ENCODE data around the gene NAPG.
"Not testable (repeated sequence)": the region's sequence is repeated elsewhere in the genome, so short reads cannot be mapped to it uniquely, and the experiment has no call there.

NAPG gene

DNA sequence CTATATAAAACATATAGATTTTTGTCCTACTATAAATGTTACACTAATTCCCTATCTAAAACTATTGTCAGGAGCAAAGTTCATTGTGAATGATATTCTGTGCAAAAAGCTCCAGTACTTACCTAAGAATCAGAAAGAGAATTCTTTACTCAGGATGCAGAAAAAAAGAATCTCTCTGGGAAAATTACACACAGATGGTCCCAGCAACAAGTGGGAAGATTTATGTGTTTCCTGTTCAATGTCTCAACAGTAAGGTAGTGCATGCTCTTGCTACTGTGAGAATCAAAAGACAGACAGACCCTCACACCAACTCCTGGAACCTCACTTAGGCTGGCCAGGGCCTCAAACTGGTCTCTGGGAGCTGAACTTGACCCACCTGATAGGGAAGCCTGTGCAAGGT is 11.2 kb upstream of the NAPG start:
- no peak for DNase-seq

DNA sequence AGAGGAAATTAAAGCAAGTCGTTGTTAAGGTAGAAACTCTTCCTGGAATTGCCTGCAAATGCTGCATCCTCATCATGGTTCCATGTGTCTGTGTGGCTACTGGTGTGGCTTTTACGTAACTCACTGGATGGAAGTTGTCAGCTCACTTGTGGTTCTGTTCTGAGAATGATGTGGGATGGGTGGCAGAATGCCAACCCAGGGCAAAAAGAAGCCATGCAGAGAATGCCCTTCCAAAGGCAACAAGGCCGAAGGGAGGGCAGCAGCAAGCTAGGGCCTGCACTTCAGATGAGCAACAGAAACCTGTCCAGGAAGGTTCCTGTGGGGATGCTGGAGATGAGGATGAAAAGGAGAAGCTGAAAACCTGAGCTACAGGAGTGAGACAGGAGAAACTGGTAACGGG is 10.4 kb upstream of the NAPG start:
- no peak for DNase-seq

DNA sequence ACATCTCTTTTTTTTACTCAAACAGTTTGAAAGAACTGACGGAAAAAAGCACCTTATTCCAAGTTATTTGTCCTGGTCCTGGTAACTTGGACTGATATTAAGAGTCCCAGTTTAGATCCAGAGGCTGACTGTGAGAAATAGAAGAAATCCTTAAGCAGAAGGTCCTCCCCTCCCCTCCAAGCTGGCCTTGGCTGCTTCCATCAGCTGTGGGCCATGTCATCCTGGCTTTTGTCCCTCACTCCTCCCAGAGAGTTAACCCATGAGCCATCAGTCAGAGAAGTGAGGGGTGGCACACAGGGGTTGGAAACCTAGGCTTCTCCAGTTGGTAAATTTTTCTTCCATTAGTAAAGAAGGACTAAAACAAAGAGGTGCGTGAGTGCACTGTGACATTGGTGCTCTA is 9.7 kb upstream of the NAPG start:
- DNase-seq, result no peak

DNA sequence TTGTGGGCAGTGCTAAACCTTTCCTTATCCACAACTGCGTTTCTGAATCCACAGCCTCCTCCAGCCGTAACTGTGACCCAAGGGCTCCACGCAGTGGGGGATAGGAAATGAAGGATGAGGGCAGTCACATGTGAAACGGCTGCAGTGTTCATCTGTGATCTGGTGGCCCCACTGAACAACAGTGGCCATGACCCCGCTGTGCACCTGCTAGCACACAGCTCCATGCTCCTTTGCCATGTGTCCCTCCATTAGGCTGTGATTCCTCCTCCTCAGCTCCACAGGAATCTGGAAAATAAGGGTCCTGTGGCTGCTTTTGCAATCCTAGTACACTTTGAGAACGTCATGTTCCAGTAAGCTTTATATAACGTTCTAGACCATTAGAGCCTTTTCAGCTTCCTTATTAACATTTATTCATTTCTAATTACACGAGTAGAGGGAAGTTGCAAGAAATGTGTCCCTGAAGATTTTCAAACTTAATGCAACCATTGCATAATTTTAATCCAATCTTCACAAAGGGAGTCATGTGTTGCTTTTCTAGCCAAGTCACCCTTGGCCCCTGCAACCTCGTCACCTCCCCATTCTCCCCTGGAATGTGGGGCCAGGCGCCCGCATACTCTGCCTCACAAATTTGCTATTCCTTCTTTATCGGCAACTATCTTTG is 7.1 kb upstream of the NAPG start:
- no peak for DNase-seq

DNA sequence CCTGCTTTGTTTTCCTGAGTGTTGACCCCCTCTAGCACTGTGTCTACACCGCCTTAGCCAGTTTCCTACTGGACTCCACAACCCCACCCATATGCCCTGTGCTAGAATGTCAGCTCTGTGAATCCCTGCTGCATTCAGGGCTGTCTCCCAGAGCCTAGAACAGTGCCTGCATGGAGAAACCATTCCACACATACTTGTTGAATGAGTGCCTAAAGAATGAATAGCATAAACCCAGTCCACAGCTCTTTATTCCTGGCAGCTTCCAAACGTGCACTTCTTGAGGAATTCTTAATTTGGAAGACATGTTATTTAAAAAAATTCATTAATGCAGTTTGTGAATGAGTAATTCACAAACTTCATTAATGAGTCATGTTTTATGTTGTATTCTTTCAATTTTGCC is 6.5 kb upstream of the NAPG start:
- DNase-seq, result no peak

DNA sequence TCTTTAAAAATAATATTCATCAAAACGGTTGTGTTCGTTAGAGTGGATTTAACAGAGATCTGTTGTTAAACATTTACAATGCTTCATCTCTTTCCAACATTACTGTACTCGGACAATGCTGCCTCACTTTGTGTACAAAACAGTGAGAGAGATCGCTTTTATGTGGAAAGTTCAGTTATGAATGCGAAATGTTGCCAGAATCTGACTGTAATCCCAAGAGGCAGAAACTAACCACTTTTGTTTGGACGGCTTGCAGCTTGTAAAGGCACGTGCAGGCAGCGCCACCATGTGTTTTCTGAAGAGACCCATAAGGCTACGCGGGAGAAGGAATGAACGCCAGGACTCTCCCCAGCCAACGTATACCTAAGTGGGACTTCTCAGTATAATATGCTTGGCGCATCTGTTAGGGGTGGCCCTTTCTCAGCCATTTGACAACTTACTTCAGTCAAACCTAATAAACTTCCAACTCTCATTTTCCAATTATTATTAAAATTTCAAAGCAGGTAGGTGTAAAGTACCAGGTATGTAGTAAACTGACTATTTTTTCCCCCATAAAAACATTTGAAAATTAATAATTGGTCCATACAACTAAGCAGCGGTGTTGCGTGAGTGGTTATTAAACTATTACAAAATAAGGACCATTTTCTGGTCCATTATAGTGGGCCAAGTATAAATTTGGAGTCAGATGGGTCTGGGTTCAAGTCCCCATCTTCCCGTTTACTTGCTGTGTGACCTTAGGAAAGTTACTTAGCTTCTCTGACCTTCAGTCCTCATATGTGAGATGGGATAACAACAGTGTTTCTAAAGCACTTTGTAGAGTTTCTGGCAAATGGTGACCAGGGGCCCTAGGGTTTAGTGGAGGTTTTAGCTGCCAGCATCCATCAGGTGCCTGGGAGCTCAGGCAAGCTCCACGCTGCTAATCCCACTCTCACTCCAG is 5.6 kb upstream of the NAPG start:
- no peak for DNase-seq

DNA sequence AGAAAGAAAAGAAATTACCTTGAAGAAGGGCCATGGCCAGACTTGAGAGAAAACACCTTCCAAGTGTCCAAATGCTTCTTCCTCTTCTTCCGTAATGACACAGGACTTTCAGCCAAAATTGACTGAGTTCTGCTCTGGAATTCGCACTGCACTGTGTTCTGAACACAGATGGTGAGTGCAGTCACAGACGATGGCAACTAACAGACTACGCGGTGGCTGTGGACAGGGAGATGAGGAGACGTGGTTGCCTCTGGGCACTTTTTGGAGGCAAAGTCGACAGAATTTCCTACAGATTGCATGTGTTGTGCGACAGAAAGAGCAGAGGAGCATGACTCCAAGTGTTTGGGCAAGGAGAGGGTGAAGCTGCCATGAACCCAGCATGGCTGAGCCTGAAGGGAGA is 4.3 kb upstream of the NAPG start:
- no peak for DNase-seq

DNA sequence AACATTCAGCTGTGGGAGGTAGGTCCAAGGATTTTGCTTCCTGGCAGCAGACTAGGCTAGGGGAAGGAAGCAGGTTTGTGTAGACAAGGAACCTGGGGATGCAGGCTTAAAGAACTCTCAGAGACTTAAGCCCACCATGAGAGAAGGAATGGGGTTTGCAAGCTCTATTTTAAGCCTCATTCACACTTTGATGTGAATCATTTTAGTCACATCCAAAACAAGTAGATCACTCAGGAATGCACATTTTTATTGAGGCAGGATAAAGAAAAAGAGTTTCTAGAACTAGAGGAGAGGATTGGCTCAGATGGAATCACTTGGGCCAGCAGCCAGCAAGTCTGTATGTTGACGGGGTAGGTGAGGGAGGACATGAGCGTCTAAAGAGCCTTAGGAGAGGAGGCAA is 3.3 kb upstream of the NAPG start:
- DNase-seq, result no peak

DNA sequence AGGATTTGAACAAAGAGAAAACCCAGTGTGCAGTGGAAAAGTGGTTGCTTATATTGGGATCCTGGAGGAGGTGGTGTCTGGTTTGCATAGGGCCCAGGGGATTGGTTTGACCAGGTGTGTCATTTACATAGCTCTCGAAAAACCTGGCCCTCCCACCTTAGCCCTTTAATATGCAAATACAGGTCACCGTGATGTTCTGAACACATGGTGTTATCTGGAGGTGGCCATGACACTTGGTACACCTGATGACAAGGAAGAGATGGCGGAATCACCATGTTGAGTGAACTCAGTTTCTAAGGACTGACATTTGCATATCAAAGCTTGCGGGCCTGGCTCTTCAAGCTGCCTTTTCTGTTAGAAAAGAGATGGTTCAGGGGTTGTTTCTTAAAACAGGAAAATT is 2.3 kb upstream of the NAPG start:
- no peak for DNase-seq

DNA sequence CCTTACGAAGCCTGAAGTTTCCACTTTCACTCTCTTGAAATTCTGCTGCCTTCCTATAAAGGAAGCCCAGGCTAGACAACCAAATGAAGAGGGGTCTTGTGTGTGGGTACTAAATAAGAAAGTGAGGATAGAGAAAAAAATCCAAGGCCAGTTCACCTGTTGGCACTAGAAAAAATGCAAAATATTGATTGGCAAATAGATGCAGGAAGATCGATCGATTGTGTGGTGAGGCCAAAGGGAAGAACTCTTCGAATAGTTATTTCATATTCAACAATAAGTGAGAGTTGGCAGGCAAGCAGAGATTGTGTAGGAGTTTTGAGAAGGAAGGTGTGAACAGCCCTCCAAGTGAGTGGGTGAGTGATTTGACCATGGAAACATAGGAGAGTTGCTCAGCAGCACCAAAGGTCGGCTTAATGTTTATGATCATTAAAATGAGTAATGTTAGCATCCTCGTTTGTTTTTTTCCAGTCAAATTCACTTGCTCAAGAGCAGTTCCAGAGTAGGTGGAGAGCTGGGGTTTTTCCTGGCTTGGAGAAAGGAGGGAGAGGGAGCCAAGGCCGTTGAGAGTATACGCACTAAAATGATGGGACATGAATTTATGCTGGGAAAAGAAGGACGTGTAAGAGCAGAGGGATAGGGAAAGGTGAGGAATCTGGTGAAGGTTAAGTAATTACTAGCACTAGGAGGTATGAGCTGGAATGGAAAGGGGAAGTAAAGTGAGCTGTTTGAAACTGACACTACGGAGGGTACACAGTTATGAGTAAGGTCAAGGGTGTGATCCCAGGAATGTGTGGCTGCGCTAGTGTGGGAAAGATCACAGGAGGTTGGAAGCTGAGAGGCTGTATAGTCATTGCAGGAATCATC is 1.1 kb upstream of the NAPG start:
- no peak for DNase-seq

DNA sequence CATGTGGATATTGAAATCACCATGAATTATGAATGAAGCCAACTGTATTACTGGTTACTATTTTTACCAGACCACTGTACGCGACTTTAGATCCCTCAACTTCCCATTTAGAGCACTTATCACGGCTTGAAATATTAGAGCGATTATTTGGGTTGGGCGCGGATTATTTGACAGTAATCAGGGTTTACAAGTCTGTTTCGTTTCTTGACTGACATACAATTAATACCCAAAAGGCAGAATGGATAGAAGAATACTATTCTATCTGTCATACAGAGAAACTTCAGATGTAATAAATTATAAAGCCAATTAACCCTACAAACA is 496 bp upstream of the NAPG start:
- DNase-seq, result no peak

DNA sequence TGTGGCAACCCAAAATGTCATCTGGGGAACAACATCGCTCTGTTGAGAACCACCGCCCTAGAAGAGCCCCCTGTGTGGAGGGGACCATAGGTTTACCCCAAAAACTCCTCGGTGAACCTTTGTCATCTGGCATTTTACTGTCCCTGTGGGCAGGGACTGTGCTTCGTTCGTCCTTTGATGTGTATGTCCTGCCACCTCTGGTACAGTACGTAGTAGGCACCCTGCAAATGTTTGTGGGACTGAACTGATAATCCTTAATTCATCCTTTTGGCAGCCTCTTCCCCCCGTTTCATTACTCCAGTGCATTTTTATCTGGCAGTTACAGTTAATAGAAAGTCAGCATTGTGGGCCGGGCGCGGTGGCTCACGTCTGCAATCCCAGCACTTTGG is 728 bp downstream of the NAPG start:
- no peak for DNase-seq

DNA sequence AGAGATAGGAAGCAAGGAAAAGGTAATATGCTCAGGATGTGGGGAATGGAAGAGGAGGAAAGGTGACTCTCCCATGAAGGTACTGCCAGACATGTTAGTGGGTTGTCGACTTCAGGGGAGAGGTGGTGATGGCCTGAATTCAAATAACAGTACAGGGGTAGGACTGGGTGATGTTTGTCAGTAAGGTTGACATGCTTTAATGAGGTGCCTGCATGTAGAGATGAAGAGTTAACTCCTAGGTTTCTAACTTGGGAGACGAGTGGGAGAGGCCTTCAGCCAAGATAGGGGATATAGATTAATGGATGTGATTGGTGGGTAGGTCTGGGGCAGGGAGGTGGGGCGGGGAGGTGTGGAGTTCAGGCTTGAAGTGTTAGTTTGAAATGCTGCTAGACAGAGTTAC is 2.6 kb downstream of the NAPG start:
- DNase-seq, result no peak

DNA sequence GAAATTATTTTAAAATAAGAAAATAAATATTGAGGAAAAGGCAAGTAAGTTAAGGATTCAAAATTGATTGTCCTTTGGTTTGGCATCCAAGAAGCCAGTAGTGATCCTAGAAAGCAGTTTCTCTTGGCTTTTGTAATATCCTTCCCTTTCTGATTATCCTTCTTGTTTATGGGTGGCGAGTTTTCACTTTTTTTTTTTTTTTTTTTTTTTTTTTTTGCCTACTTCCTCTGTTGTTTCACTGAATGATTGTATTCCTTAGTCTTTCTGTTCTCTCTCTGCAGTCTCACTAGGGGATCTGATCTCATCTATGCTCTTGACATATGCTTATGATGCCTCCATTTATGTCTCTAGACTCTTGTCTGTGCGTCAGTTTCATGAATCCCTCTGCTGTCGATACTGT is 4.2 kb downstream of the NAPG start:
- no peak for DNase-seq

DNA sequence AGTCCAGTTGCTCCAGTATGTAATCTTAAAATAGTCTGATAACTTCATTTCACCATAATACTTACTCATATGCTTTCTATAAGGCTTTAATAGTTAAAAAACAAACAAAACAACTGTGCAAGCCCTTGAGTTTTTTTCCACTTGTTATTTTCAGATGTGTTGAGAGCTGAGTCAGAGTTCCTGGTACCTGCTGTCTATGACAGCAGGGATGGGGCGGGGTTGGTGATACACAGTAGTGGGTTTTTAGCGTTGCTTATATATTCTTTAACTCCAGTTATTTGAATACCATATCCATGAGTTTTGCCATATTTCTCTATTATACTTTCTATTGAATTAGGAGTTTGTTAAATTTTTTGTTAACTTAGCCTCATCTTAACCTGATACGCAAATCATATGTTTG is 5.0 kb downstream of the NAPG start:
- no peak for DNase-seq

DNA sequence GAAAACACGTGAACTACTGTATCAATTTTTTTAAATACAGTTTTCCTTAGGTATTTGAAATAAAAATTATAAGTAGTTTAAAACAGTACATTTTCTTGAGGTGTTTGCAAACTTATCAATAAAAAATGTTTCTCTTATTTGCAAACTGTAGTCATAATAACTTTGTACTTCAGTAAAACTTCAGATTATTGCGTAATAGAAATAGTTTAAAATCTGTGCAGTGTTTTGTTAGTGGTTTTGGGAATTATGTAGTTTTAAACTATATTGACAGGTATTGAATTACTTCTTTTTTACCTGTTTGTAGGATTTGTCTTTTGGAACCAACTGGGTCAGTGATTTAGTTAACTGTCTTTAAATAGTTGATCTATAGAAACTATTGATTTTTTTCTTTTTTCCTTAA is 7.3 kb downstream of the NAPG start:
- no peak for DNase-seq

DNA sequence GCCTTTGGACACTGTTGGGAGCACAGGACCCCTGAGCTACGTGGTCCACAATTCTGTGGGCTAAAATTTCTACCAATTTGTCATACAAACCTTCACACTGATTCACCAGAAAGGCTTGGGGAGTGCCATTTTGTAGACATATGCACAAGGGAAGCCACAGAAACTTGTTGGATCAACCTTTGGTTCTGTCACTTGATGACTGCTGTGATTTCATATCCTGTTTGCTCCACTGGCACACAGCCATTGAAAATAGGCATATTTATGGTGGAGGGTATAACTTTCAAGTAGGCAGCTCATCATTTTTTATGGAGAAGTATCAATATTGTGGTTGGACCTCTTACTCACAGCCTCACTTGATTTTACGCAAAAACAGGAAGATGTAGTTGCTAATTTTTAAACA is 10.5 kb downstream of the NAPG start:
- DNase-seq, result no peak

DNA sequence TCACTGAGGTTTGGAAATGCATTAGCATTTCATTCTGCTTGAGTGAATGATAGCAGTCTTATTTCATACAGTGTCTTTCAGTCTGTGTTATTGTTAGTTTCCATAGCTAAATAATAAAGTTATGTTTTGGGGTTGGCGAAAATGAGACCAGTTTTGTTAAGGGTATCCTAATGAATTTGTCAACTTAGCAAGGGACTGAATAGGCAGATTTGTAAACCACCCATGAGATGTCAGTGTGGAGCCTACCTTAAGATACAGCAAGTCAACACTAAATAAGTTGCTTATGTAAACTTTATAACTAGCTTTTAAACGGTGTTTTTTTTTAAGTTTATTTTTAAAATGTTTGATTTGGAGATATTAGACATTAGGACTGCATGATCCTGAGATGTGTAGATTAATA is 11.9 kb downstream of the NAPG start:
- no peak for DNase-seq

DNA sequence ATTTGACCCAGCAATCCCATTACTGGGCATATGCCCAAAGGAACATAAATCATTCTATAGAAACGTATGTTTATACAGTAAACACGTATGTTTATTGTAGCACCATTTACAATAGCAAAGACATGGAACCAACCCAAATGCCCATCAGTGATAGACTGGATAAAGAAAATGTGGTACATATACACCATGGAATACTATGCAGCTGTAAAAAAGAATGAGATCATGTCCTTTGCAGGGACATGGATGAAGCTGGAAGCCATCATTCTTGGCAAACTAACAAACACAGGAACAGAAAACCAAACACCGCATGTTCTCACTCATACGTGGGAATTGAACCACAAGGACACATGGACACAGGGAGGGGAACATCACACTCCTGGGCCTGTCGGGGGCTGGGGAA is 13.3 kb downstream of the NAPG start:
- not testable (repeated sequence) for DNase-seq

DNA sequence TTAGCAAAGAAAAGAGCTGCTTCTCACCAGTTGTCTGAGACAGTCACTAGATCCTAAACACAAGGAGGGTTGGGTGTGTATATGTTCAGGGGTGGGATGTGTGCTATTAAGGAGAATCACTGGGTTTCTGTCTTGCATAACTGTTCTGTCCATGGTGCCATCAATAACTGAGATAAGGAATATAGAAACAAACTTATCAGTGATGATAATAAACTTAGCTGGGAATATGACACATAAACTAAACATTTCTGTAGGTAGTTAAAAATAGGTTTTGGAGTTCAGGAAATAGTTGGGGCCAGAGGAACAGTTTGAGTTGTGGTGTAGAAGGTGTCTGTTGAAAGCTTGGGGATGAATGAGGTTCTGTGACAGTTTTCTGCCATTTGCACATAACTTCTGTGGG is 17.4 kb downstream of the NAPG start:
- DNase-seq, result no peak

DNA sequence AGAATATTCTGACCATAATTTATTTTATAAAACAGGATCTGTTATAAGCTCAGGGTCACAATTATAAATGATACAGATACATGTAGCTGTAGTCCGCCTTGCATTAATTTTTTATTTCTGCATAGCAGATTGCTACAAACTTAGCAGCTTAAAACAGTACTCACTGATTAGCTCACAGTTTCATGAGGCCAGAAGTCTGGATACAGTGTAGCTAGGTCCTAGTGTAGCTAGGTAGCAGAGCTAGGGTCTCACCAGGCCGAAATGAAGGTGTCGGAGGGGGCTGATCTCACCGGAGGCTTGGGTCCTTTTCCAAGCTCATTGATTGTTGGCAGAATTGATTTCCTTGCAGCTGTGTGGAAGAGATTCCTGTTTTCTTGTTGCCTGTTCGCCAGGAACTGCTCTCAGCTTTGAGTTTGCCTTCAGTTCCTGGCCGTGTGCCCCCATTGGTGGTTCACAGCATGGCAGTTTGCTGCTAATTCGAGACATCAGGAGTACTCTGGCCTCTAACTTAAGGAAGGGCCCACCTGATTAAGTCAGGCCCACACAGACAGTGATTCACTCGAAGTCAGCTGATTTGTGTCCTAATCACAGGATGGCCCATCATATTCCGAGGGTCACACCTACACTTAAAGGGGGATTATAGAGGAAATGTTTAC is 18.4 kb downstream of the NAPG start:
- no peak for DNase-seq

DNA sequence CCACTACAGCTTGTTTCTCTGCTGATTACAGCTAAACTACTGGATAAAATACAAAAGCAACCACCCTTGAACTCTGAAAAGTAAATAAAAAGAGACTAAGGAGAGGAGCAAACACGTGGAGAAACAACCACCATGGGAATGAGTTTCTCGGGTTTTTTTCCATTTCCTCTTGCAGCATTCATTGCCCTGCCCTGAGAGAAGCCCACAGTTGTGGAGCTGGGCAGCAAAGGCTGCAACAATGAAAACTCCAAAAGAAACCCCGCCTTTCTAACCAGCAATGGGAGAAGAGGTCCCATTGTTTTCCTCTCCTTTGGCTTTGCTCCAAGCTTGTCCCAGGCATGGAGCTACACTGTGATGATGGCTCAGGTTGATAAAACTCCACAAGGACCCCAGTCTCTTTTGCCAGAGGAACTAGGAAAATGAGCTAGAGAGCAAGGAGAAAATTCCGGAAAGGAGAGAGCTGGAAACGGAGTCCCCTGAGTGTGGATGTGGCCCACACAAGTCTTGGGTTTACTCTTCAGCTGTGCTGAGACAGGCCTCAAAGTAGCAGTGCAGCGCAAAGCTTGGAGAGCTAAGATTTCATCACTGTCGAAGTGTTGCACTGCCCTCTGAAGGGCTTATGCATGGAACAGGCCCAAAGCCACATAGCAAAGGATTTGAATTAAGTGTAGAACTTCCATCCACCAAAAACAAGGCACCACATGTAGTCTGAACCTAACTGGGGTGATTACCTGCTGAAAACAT is 20.9 kb downstream of the NAPG start:
- no peak for DNase-seq

DNA sequence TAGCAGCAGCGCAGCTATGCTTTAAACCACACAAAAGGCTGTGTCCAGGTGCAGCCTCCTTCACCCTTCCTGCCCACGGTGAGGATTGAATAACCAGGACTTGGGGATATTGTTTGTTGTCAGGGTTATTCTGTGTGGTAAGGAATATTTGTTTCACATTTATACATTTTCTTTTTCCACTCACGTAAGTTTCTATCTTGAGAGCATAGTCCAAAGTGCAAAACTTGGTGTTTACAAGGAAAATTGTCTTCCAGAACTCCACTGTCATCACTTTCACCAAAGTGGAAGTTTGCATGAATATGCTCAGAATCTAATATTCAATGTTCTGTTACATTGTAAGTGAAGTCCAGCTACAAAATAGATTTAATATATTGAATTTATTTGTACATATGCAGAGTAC is 26.4 kb downstream of the NAPG start:
- DNase-seq, result no peak
